Measurements from ENCODE around the gene GRIP2. TPM values are rescaled to one million over a fixed set of nuclear protein-coding genes. Genes with fewer than 3 reads are reported as not detected.

The GRIP2 gene
- total RNA-seq, 4 donors from 2014 or later = 0.22 to 1.5 TPM; not detected in 2

DNA sequence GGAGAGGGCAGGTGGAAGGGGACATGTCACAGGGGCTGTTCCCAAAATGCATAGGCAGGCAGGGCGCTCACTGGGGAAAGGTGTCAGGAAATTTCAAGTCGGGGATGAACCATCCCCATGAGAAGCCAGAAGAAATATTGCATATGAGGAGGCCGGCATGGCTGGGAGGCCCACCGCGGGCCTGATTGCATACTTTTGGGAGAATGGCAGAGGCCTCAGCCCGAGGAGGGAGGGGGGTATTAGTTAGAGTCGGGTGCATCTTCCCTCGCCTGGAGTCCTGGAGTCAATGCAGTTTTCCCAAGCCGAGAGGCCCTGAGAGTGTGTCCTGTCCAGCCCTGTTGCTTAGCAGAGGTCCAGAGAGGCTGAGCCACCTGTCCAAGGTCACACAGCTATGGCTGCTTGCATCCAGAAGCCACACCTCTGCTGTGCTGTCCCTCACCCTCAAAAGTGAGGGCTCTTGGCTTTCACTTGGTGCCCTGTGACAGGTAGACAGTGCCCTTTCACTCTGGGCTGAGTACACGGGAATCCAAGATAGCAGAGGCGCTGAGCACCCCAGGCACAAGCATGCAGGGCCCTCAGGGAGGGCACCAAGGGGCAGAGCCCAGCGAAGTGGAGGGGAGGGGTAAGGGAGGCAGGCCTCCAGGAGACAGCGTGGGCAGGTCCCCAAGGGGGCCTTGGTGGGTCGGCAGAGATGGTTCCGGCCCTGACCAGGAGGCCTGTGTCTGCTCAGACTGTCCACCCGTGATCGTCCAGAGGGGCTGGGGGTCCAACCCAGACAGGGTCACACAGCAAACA lies 48.5 kb downstream of the GRIP2 start:
- TF ChIP-seq, protein P1, sequence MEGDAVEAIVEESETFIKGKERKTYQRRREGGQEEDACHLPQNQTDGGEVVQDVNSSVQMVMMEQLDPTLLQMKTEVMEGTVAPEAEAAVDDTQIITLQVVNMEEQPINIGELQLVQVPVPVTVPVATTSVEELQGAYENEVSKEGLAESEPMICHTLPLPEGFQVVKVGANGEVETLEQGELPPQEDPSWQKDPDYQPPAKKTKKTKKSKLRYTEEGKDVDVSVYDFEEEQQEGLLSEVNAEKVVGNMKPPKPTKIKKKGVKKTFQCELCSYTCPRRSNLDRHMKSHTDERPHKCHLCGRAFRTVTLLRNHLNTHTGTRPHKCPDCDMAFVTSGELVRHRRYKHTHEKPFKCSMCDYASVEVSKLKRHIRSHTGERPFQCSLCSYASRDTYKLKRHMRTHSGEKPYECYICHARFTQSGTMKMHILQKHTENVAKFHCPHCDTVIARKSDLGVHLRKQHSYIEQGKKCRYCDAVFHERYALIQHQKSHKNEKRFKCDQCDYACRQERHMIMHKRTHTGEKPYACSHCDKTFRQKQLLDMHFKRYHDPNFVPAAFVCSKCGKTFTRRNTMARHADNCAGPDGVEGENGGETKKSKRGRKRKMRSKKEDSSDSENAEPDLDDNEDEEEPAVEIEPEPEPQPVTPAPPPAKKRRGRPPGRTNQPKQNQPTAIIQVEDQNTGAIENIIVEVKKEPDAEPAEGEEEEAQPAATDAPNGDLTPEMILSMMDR (IDR thresholded peaks at IDR 0.05; ENCODE audit: low read depth) = no peak

DNA sequence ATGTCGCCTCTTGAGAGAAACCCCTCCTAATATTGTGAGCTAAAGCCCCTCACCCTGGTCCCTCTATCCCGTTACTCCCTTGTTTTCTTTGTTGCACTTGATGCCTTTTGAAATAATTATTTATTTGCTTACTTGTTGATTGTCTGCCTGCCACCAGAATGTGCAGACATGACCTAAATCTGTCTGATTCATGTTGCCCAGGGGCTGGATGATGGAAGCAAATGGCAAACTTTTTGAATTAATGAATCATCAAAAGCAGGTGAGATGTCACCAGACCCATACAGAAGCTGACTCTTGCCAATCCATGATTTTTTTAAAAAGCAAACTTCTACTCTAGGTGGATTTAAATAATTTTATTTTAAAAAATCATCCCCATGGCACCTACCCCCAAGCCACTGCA lies 49.3 kb downstream of the GRIP2 start:
- TF ChIP-seq, protein P1 (IDR thresholded peaks at IDR 0.05; ENCODE audit: low read depth) = no peak

DNA sequence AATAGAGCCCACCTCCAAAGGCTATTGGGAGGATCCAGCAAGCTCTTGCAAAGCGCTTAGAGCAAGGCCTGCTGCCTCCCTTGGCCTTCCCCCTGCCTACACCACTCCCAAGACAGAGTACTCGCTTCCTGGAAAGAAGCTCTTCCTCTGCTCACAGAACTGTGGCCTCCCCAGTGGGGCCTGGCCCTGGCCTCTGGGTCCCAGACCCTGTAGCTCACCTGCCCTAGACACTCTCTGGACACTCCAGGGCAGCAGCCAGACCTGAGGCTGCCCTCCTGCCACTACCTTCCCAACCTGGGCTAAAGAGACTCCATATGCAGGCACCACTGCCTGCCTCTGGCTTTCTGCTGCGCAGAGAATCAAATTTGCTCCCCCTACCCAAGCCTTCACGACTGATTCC lies 49.9 kb downstream of the GRIP2 start:
- TF ChIP-seq, protein P1 (IDR thresholded peaks at IDR 0.05; ENCODE audit: low read depth) = no peak

DNA sequence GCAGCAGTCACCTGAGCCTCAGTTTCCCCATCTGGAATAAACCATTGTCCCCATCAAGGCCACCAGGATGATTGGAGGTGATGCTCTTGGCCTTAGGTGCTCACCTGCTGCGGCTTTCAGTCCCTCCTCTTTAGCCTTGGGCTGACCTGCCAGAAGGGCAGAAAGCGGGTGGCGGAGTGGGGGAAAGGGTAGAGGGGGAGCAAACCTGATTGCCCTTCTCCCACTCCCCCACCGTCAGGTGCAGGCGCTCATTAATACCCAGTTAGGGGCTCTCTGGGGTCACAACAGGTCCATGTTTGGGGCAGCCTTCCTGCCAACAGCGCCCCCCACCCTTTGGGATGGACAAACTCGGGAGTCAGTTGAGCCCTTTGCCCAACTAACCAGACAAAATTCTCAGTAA lies 50.5 kb downstream of the GRIP2 start:
- TF ChIP-seq, protein P1 (IDR thresholded peaks at IDR 0.05; ENCODE audit: low read depth) = no peak

DNA sequence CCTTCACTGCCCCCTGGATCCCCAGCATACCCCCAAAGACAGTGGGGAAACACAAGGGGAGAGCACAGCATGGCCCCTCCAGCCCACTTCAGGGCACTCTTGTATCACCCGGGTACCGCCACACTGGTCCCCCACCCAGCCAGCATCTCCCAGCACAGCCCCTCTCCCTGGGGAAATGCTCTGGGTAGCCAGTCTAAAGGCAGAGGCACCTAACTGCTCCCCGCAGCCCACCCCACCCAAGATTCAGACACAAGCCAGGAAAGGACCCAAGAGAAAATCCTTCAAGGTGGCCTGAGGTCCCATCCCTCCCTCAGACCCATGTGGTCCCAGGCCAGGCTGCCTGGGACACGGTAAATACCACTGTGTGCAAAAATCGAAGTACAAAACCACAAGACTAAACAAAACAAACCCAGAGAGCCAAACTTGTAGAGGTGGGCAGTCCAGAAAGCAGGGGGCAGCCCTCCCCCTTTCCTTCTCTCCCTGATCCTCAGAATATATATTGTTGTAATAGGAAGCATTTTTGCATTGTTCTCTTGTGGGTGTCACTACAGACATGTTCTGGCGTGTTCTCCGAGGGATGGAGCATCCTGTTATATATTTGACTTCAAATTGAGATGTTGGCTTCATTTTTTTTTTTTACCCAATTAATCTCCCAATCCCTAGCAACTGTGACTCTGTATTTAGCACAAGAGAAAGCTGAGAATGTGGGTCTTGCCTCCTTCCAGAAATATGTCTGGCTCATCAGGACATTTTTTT lies 51.7 kb downstream of the GRIP2 start:
- TF ChIP-seq, protein P1 (IDR thresholded peaks at IDR 0.05; ENCODE audit: low read depth) = no peak

DNA sequence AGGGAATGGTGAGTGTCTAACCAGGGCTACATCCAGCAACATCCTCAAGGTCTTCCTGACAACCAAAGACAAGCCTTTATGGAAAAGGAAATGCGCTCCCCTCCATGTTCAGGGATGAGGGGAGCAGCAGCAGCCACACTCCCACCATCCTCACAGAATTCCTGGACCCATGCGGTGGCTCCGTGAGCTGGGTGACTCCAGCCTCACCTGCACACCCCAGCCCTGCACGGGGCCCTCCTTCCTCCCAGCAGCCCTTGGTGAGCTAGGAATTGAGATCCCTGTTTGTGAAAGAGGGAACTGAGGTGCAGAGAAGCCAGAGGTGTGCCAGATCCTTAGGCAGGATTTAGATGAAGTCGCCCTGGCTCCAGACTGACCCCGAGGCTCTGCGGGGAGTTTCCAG lies 52.3 kb downstream of the GRIP2 start:
- TF ChIP-seq, protein P1 (IDR thresholded peaks at IDR 0.05; ENCODE audit: low read depth) = no peak

DNA sequence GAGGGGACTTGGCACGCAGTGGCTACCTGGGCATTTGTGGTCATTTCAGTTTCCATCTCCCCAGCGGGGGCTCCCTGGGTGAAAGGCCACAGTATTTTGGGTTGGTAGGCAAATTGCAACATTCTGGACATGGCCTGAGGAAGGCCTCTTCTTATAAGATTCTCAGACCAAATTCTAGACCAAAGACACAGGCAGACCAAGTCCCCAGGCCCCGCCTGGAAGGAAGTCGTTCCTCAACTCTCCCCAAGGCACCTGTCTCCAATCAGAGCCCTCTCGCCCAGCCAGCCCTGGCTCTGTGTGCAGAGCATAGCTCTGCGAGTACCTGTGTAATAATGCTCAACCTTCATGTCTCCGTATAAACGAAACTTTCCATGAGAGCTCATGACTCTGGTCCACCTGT lies 53.1 kb downstream of the GRIP2 start:
- TF ChIP-seq, protein P1 (IDR thresholded peaks at IDR 0.05; ENCODE audit: low read depth) = no peak

Data from subcutaneous adipose tissue (tissue), 4 donors.